HepG2 (cell line): ENCODE data around the gene USP7. TPM values are rescaled to one million over a fixed set of nuclear protein-coding genes. Genes with fewer than 3 reads are reported as not detected.

ENCODE experiments used
- MXD3 ChIP-seq: IDR thresholded peaks from 2 replicates; pipeline ENCODE4 v1.6.1; 2016; ENCODE audit warnings: mild to moderate bottlenecking, missing biosample characterization, missing genetic modification reagents
- NKX3-1 ChIP-seq: sonication (generic); formaldehyde crosslinking; IDR thresholded peaks from 2 replicates; pipeline ENCODE4 v1.5.0; 2020; ENCODE audit warnings: missing genetic modification reagents
- NR2F1 ChIP-seq, 2 experiments: fragments of 450-650 bp in 1 of 2; formaldehyde crosslinking in 1 of 2; IDR thresholded peaks; 2 replicates each; pipeline versions ENCODE4 v1.5.0 to v1.6.1; 2016 to 2020; ENCODE audit warnings: mild to moderate bottlenecking in 1 of 2, missing compliant biosample characterization in 1 of 2, missing genetic modification reagents in 1 of 2, moderate library complexity in 1 of 2
- NR2F2 ChIP-seq: IDR thresholded peaks from 2 replicates; pipeline ENCODE4 v1.6.1; 2012; ENCODE audit warnings: low read depth, inconsistent platforms, borderline replicate concordance
- NR2F6 ChIP-seq, 2 experiments: IDR thresholded peaks; 2 replicates each; pipeline ENCODE4 v1.6.1; 2016; ENCODE audit warnings: antibody characterized with exemption in 1 of 2, mild to moderate bottlenecking in 1 of 2
- PHF8 ChIP-seq: sonication (generic); formaldehyde crosslinking; IDR thresholded peaks from 2 replicates; pipeline ENCODE4 v1.5.0; 2020; ENCODE audit warnings: missing genetic modification reagents
- SIN3B ChIP-seq: fragments of 150-350 bp; IDR thresholded peaks from 2 replicates; pipeline ENCODE4 v1.6.1; 2014; ENCODE audit warnings: low read length
- STAG1 ChIP-seq: sonication (generic); formaldehyde crosslinking; IDR thresholded peaks from 2 replicates; pipeline ENCODE4 v1.4.0; 2020; ENCODE audit warnings: missing genetic modification reagents
- STAT5B ChIP-seq: sonication (generic); formaldehyde crosslinking; IDR thresholded peaks from 2 replicates; pipeline ENCODE4 v1.4.0; 2020; ENCODE audit warnings: missing genetic modification reagents
- TAF1 ChIP-seq: sonication (generic); formaldehyde crosslinking; IDR thresholded peaks from 2 replicates; pipeline ENCODE4 v1.4.0; 2020; ENCODE audit warnings: missing genetic modification reagents
- TIGD3 ChIP-seq: sonication (generic); formaldehyde crosslinking; IDR thresholded peaks from 2 replicates; pipeline ENCODE4 v1.5.1; 2020; ENCODE audit warnings: mild to moderate bottlenecking, missing genetic modification reagents, borderline replicate concordance
- TP53 ChIP-seq: sonication (generic); formaldehyde crosslinking; conservative IDR thresholded peaks from 2 replicates; pipeline ENCODE4 v1.4.0; 2020; ENCODE audit warnings: missing genetic modification reagents
- ZBTB2 ChIP-seq: sonication (generic); formaldehyde crosslinking; IDR thresholded peaks from 2 replicates; pipeline ENCODE4 v1.8.0; 2022; ENCODE audit warnings: low read depth, missing genetic modification reagents
- ZBTB8A ChIP-seq: sonication (generic); formaldehyde crosslinking; IDR thresholded peaks from 2 replicates; pipeline ENCODE4 v1.4.0; 2020; ENCODE audit warnings: mild to moderate bottlenecking, low read depth, missing genetic modification reagents, borderline replicate concordance
- ZFP36L1 ChIP-seq: sonication (generic); formaldehyde crosslinking; IDR thresholded peaks from 2 replicates; pipeline ENCODE4 v1.8.0; 2022; ENCODE audit warnings: mild to moderate bottlenecking, missing genetic modification reagents, moderate library complexity
- ZNF362 ChIP-seq: sonication (generic); formaldehyde crosslinking; IDR thresholded peaks from 2 replicates; pipeline ENCODE4 v1.4.0; 2020; ENCODE audit warnings: missing genetic modification reagents, mild to moderate bottlenecking, borderline replicate concordance
- ZNF557 ChIP-seq: sonication (generic); formaldehyde crosslinking; IDR thresholded peaks from 2 replicates; pipeline ENCODE4 v1.4.0; 2020; ENCODE audit warnings: missing genetic modification reagents
- ZNF646 ChIP-seq: sonication (generic); formaldehyde crosslinking; IDR thresholded peaks from 2 replicates; pipeline ENCODE4 v1.9.0; 2021; ENCODE audit warnings: mild to moderate bottlenecking, missing genetic modification reagents
- ZNF672 ChIP-seq: sonication (generic); formaldehyde crosslinking; IDR thresholded peaks from 2 replicates; pipeline ENCODE4 v1.8.1; 2022; ENCODE audit warnings: missing genetic modification reagents
- polyA plus RNA-seq, 8 experiments: library from polyadenylated mRNA; depleted of rRNA in 3 of 8; stranded (reverse) in 7 of 8; unstranded in 1 of 8; fragments of >200 nt; fragmentation: Illumina TruSeq in 4 of 8; extraction: Trizol in 4 of 8; gene quantifications; 2 replicates each; pipeline versions ENCODE4 v1.2.1 to v1.2.3, GENCODE V29; 2011 to 2016; ENCODE audit warnings: low read depth in 4 of 8, missing spikeins in 1 of 8, mixed read lengths in 1 of 8; ENCODE audit not compliant: insufficient read depth in 1 of 8
- total RNA-seq, 5 experiments: library from RNA; depleted of rRNA; stranded (reverse); fragments of >200 nt; fragmentation: Illumina TruSeq; extraction: Trizol; gene quantifications; 2 replicates each; pipeline ENCODE4 v1.2.3, GENCODE V29; 2016; ENCODE audit warnings: low read depth in 1 of 5

USP7 gene
- total and polyA plus RNA-seq, 2 of the 13 experiments (the other 11 are each of a cell fraction or from before 2014, with no cell fraction given), result 52.5 to 173 TPM

- TF ChIP-seq PHF8 (CRISPR knock-in tag) (peak; percentile 89), NR2F2 (no peak), TIGD3 (CRISPR knock-in tag) (no peak), NR2F1 (CRISPR knock-in tag; IDR thresholded peaks at IDR 0.05) (no peak), ZBTB2 (CRISPR knock-in tag) (peak; percentile 93), NR2F6 (IDR thresholded peaks at IDR 0.05) (0 out of 2 replicates have a peak, but pooled peaks have one; percentile 12), NR2F6 (CRISPR knock-in tag; IDR thresholded peaks at IDR 0.05) (peak; percentile 45; the same call in 1 of the 2 replicates), ZFP36L1 (CRISPR knock-in tag) (no peak), ZNF672 (CRISPR knock-in tag) (no peak), NKX3-1 (CRISPR knock-in tag) (0 out of 2 replicates have a peak, but pooled peaks have one; percentile 19), TAF1 (peak; percentile 88), ZNF646 (peak; percentile 29; the same call in 1 of the 2 replicates), MXD3 (CRISPR knock-in tag) (peak; percentile 59), STAG1 (CRISPR knock-in tag) (peak; percentile 18; the same call in 1 of the 2 replicates), ZBTB8A (no peak), TP53 (CRISPR knock-in tag) (no peak), STAT5B (CRISPR knock-in tag) (no peak), SIN3B (no peak), ZNF557 (no peak), ZNF362 (CRISPR knock-in tag) (peak; percentile 22; the same call in 1 of the 2 replicates)
Observed at GRCh38 chr16:8963821-8964441, at the start of gene USP7 (continued).
